ENCODE measurements around the gene POLR3H. TPM values are rescaled to one million over a fixed set of nuclear protein-coding genes. Genes with fewer than 3 reads are reported as not detected.
"Not testable (repeated sequence)": the region's sequence is repeated elsewhere in the genome, so short reads cannot be mapped to it uniquely, and the experiment has no call there.

Gene POLR3H
- total and polyA plus RNA-seq, 3 experiments from 2014 or later = 22.6 to 78.7 (median 69.9) TPM

- POLR2A ChIA-PET = not testable (repeated sequence)
Measured at GRCh38 chr22:41572305-41572704, 28.0 kb upstream of the POLR3H start.

GRCh38 chr22:41571786-41572185 lies 27.5 kb upstream of the POLR3H start:
- Mint-ChIP-seq H3K36me3 (peaks cover 0 to 9% (median 0%) of the 10 kb centered on the region in 3 donors), H3K4me1 (no peaks in the 10 kb centered on the region), H3K27me3 (no peaks in the 10 kb centered on the region), H3K9me3 (no peaks in the 10 kb centered on the region), H3K27ac (no peak overlapping the region), H3K4me3 (no peak overlapping the region)
- Histone ChIP-seq H3K9me3 (ENCODE audit: low read length) (no peaks in the 10 kb centered on the region), H3K4me3 (ENCODE audit: low read length) (no peak overlapping the region), H3K4me1 (ENCODE audit: insufficient read depth, low read length) (no peaks in the 10 kb centered on the region), H3K36me3 (ENCODE audit: insufficient read depth, low read length) (no peaks in the 10 kb centered on the region), H3K27ac (ENCODE audit: low read depth, low read length) (no peak overlapping the region), H3K27me3 (ENCODE audit: insufficient read depth, low read length, poor library complexity, severe bottlenecking) (no peaks in the 10 kb centered on the region)
- no peak for DNase-seq
- ChIA-PET CTCF (no interaction called here), POLR2A (no interaction called here)

More at GRCh38 chr22:41572305-41572704, 28.0 kb upstream of the POLR3H start:
- not testable (repeated sequence) for H3K27ac ChIP-seq (ENCODE audit: low read depth, low read length); H3K27me3 Mint-ChIP-seq; H3K4me3 Mint-ChIP-seq; H3K4me1 Mint-ChIP-seq; H3K36me3 ChIP-seq (ENCODE audit: insufficient read depth, low read length); H3K27me3 ChIP-seq (ENCODE audit: insufficient read depth, low read length, poor library complexity, severe bottlenecking); DNase-seq; H3K9me3 ChIP-seq (ENCODE audit: low read length); H3K9me3 Mint-ChIP-seq; H3K4me3 ChIP-seq (ENCODE audit: low read length); H3K4me1 ChIP-seq (ENCODE audit: insufficient read depth, low read length)
- CTCF ChIA-PET = interaction anchor here (1.0 kb wide), 1 partner anchor 58 kb away, joined by 3 read pairs; no protein-coding TSS in a partner anchor
- Mint-ChIP-seq H3K36me3 (peaks cover 0 to 14% (median 0%) of the 10 kb centered on the region in 3 donors), H3K27ac (peak overlapping the region in 1 of 8 donors; percentile 77)

GRCh38 chr22:41570221-41570620 lies 26.0 kb upstream of the POLR3H start:
- H3K27me3 ChIP-seq (ENCODE audit: insufficient read depth, low read length, poor library complexity, severe bottlenecking) = no peaks in the 10 kb centered on the region
- H3K36me3 Mint-ChIP-seq = no peaks in the 10 kb centered on the region
- no peaks in the 10 kb centered on the region for H3K9me3 Mint-ChIP-seq
- no peaks in the 10 kb centered on the region for H3K36me3 ChIP-seq (ENCODE audit: insufficient read depth, low read length)
- H3K27ac Mint-ChIP-seq = no peak overlapping the region
- no peaks in the 10 kb centered on the region for H3K4me1 Mint-ChIP-seq
- POLR2A ChIA-PET = interaction anchor here (0.5 to 0.6 kb wide), 2 partner anchors 33 to 152 kb away, joined by 3 to 5 read pairs; no protein-coding TSS in a partner anchor
- DNase-seq = no peak
- no peaks in the 10 kb centered on the region for H3K4me1 ChIP-seq (ENCODE audit: insufficient read depth, low read length)
- H3K4me3 ChIP-seq (ENCODE audit: low read length) = no peak overlapping the region
- H3K27me3 Mint-ChIP-seq = no peaks in the 10 kb centered on the region
- no peak overlapping the region for H3K27ac ChIP-seq (ENCODE audit: low read depth, low read length)
- H3K4me3 Mint-ChIP-seq = no peak overlapping the region
- no peaks in the 10 kb centered on the region for H3K9me3 ChIP-seq (ENCODE audit: low read length)
- CTCF ChIA-PET = interaction anchor here (1.6 kb wide), 1 partner anchor 34 kb away, joined by 3 read pairs; no protein-coding TSS in a partner anchor

- Histone ChIP-seq H3K9me3 (ENCODE audit: low read length) (no peaks in the 10 kb centered on the region), H3K4me3 (ENCODE audit: low read length) (no peak overlapping the region), H3K27ac (ENCODE audit: low read depth, low read length) (no peak overlapping the region), H3K36me3 (ENCODE audit: insufficient read depth, low read length) (no peaks in the 10 kb centered on the region), H3K4me1 (ENCODE audit: insufficient read depth, low read length) (no peaks in the 10 kb centered on the region), H3K27me3 (ENCODE audit: insufficient read depth, low read length, poor library complexity, severe bottlenecking) (no peaks in the 10 kb centered on the region)
- DNase-seq = no peak
- CTCF ChIA-PET = no interaction called here
- no peak overlapping the region for H3K4me3 Mint-ChIP-seq
- POLR2A ChIA-PET = no interaction called here
- no peaks in the 10 kb centered on the region for H3K9me3 Mint-ChIP-seq
- H3K36me3 Mint-ChIP-seq = no peaks in the 10 kb centered on the region
- no peak overlapping the region for H3K27ac Mint-ChIP-seq
- no peaks in the 10 kb centered on the region for H3K4me1 Mint-ChIP-seq
- peaks cover 0 to 3% of the 10 kb centered on the region in 2 donors for H3K27me3 Mint-ChIP-seq
Measured at GRCh38 chr22:41568811-41569210, 24.5 kb upstream of the POLR3H start.

GRCh38 chr22:41567512-41567768 lies 23.2 kb upstream of the POLR3H start:
- H3K36me3 Mint-ChIP-seq = no peaks in the 10 kb centered on the region
- no peaks in the 10 kb centered on the region for H3K9me3 ChIP-seq (ENCODE audit: low read length)
- DNase-seq = no peak
- no peak overlapping the region for H3K4me3 Mint-ChIP-seq
- H3K4me1 ChIP-seq (ENCODE audit: insufficient read depth, low read length) = no peaks in the 10 kb centered on the region
- H3K27me3 ChIP-seq (ENCODE audit: insufficient read depth, low read length, poor library complexity, severe bottlenecking) = no peaks in the 10 kb centered on the region
- H3K27ac ChIP-seq (ENCODE audit: low read depth, low read length) = no peak overlapping the region
- H3K27ac Mint-ChIP-seq = peak overlapping the region in 1 of 8 donors; percentile 17
- H3K4me1 Mint-ChIP-seq = no peaks in the 10 kb centered on the region
- H3K36me3 ChIP-seq (ENCODE audit: insufficient read depth, low read length) = no peaks in the 10 kb centered on the region
- ChIA-PET CTCF (interaction anchor here (1.2 kb wide), 1 partner anchor 10 kb away, joined by 3 read pairs; no protein-coding TSS in a partner anchor), POLR2A (no interaction called here)
- peaks cover 0 to 7% of the 10 kb centered on the region in 2 donors for H3K27me3 Mint-ChIP-seq
- H3K4me3 ChIP-seq (ENCODE audit: low read length) = no peak overlapping the region
- no peaks in the 10 kb centered on the region for H3K9me3 Mint-ChIP-seq

GRCh38 chr22:41565403-41566054 lies 21.3 kb upstream of the POLR3H start:
- CTCF ChIA-PET = no interaction called here
- H3K4me3 ChIP-seq (ENCODE audit: low read length) = no peak overlapping the region
- H3K27ac Mint-ChIP-seq = peak overlapping the region in 2 of 8 donors; percentile 8 to 32

GRCh38 chr22:41564563-41564962 lies 20.3 kb upstream of the POLR3H start:
- Histone ChIP-seq H3K36me3 (ENCODE audit: insufficient read depth, low read length) (no peaks in the 10 kb centered on the region), H3K27me3 (ENCODE audit: insufficient read depth, low read length, poor library complexity, severe bottlenecking) (peaks cover 5% of the 10 kb centered on the region), H3K9me3 (ENCODE audit: low read length) (no peaks in the 10 kb centered on the region), H3K4me3 (ENCODE audit: low read length) (no peak overlapping the region), H3K27ac (ENCODE audit: low read depth, low read length) (no peak overlapping the region), H3K4me1 (ENCODE audit: insufficient read depth, low read length) (no peaks in the 10 kb centered on the region)
- CTCF ChIA-PET = no interaction called here
- Mint-ChIP-seq H3K4me1 (no peaks in the 10 kb centered on the region), H3K36me3 (no peaks in the 10 kb centered on the region), H3K27ac (no peak overlapping the region), H3K9me3 (no peaks in the 10 kb centered on the region), H3K4me3 (no peak overlapping the region), H3K27me3 (peaks cover 17 to 23% of the 10 kb centered on the region in 2 donors)
- DNase-seq = no peak
- POLR2A ChIA-PET = no interaction called here

More at GRCh38 chr22:41565403-41566054, 21.3 kb upstream of the POLR3H start:
- peaks cover 10 to 13% of the 10 kb centered on the region in 2 donors for H3K27me3 Mint-ChIP-seq
- H3K4me3 Mint-ChIP-seq = no peak overlapping the region
- POLR2A ChIA-PET = no interaction called here
- H3K36me3 Mint-ChIP-seq = no peaks in the 10 kb centered on the region
- Histone ChIP-seq H3K9me3 (ENCODE audit: low read length) (no peaks in the 10 kb centered on the region), H3K27ac (ENCODE audit: low read depth, low read length) (no peak overlapping the region), H3K36me3 (ENCODE audit: insufficient read depth, low read length) (no peaks in the 10 kb centered on the region), H3K4me1 (ENCODE audit: insufficient read depth, low read length) (no peaks in the 10 kb centered on the region), H3K27me3 (ENCODE audit: insufficient read depth, low read length, poor library complexity, severe bottlenecking) (no peaks in the 10 kb centered on the region)
- no peak for DNase-seq
- H3K4me1 Mint-ChIP-seq = no peaks in the 10 kb centered on the region
- no peaks in the 10 kb centered on the region for H3K9me3 Mint-ChIP-seq

GRCh38 chr22:41563051-41563711 lies 18.9 kb upstream of the POLR3H start:
- Histone ChIP-seq H3K27me3 (ENCODE audit: insufficient read depth, low read length, poor library complexity, severe bottlenecking) (peaks cover 5% of the 10 kb centered on the region), H3K9me3 (ENCODE audit: low read length) (no peaks in the 10 kb centered on the region), H3K27ac (ENCODE audit: low read depth, low read length) (no peak overlapping the region), H3K4me3 (ENCODE audit: low read length) (no peak overlapping the region), H3K4me1 (ENCODE audit: insufficient read depth, low read length) (no peaks in the 10 kb centered on the region), H3K36me3 (ENCODE audit: insufficient read depth, low read length) (no peaks in the 10 kb centered on the region)
- Mint-ChIP-seq H3K4me1 (no peaks in the 10 kb centered on the region), H3K27ac (peak overlapping the region in 1 of 8 donors; percentile 57), H3K36me3 (no peaks in the 10 kb centered on the region), H3K27me3 (peaks cover 24 to 26% of the 10 kb centered on the region in 2 donors), H3K4me3 (no peak overlapping the region), H3K9me3 (no peaks in the 10 kb centered on the region)
- POLR2A ChIA-PET = no interaction called here
- DNase-seq = no peak
- CTCF ChIA-PET = no interaction called here
